ENCODE results near the gene MGAT5. TPM values are rescaled to one million over a fixed set of nuclear protein-coding genes. Genes with fewer than 3 reads are reported as not detected.

The MGAT5 gene
- total RNA-seq, 4 donors from 2014 or later = 10.3 to 53.2 (median 27.0) TPM

- Histone ChIP-seq H3K4me3 (no peak overlapping the region), H3K4me1 (no peaks in the 10 kb centered on the region), H3K36me3 (no peaks in the 10 kb centered on the region), H3K27ac (no peak overlapping the region), H3K27me3 (no peaks in the 10 kb centered on the region), H3K9me3 (no peaks in the 10 kb centered on the region)
- no peak for DNase-seq
- intact Hi-C loops (cut with DNase I; ENCODE audit: low total_unique reads) = no loop called here
- TF ChIP-seq CTCF (IDR thresholded peaks at IDR 0.05) = no peak
- TF ChIP-seq POLR2A (IDR thresholded peaks at IDR 0.05) = no peak
Observed at GRCh38 chr2:134217924-134218323, 35.9 kb upstream of the MGAT5 start.

- no peaks in the 10 kb centered on the region for H3K36me3 ChIP-seq
- no peaks in the 10 kb centered on the region for H3K9me3 ChIP-seq
- no peak overlapping the region for H3K27ac ChIP-seq
- no peak for TF ChIP-seq CTCF (IDR thresholded peaks at IDR 0.05)
- no peak for TF ChIP-seq POLR2A (IDR thresholded peaks at IDR 0.05)
- no peaks in the 10 kb centered on the region for H3K27me3 ChIP-seq
- intact Hi-C loops (cut with DNase I; ENCODE audit: low total_unique reads) = no loop called here
- no peaks in the 10 kb centered on the region for H3K4me1 ChIP-seq
- DNase-seq = no peak
- H3K4me3 ChIP-seq = no peak overlapping the region
Observed at GRCh38 chr2:134218414-134218813, 35.5 kb upstream of the MGAT5 start.

- no peaks in the 10 kb centered on the region for H3K4me1 ChIP-seq
- H3K27me3 ChIP-seq = no peaks in the 10 kb centered on the region
- H3K27ac ChIP-seq = no peak overlapping the region
- DNase-seq = no peak
- H3K9me3 ChIP-seq = no peaks in the 10 kb centered on the region
- no peak overlapping the region for H3K4me3 ChIP-seq
- intact Hi-C loops (cut with DNase I; ENCODE audit: low total_unique reads) = no loop called here
- H3K36me3 ChIP-seq = no peaks in the 10 kb centered on the region
- no peak for TF ChIP-seq CTCF (IDR thresholded peaks at IDR 0.05)
- no peak for TF ChIP-seq POLR2A (IDR thresholded peaks at IDR 0.05)
Observed at GRCh38 chr2:134218930-134219658, 34.8 kb upstream of the MGAT5 start.

GRCh38 chr2:134220344-134220974 lies 33.4 kb upstream of the MGAT5 start:
- DNase-seq = no peak
- Histone ChIP-seq H3K4me1 (no peaks in the 10 kb centered on the region), H3K4me3 (no peak overlapping the region), H3K27me3 (no peaks in the 10 kb centered on the region), H3K9me3 (no peaks in the 10 kb centered on the region), H3K27ac (no peak overlapping the region), H3K36me3 (no peaks in the 10 kb centered on the region)
- TF ChIP-seq POLR2A (IDR thresholded peaks at IDR 0.05) (no peak), CTCF (IDR thresholded peaks at IDR 0.05) (no peak)
- intact Hi-C loops (cut with DNase I; ENCODE audit: low total_unique reads) = no loop called here

GRCh38 chr2:134224005-134224404 lies 29.9 kb upstream of the MGAT5 start:
- H3K9me3 ChIP-seq = no peaks in the 10 kb centered on the region
- no peaks in the 10 kb centered on the region for H3K4me1 ChIP-seq
- TF ChIP-seq POLR2A (IDR thresholded peaks at IDR 0.05) (no peak), CTCF (IDR thresholded peaks at IDR 0.05) (no peak)
- no peaks in the 10 kb centered on the region for H3K36me3 ChIP-seq
- H3K27me3 ChIP-seq = no peaks in the 10 kb centered on the region
- H3K27ac ChIP-seq = no peak overlapping the region
- no peak for DNase-seq
- intact Hi-C loops (cut with DNase I; ENCODE audit: low total_unique reads) = no loop called here
- H3K4me3 ChIP-seq = no peak overlapping the region

All from uterus (tissue), 4 donors.